ENCODE measurements around the gene TAOK3. TPM values are rescaled to one million over a fixed set of nuclear protein-coding genes. Genes with fewer than 3 reads are reported as not detected.
"Not testable (repeated sequence)": the region's sequence is repeated elsewhere in the genome, so short reads cannot be mapped to it uniquely, and the experiment has no call there.

TAOK3 gene
- total RNA-seq, 2 experiments from 2014 or later, result 47.4 to 53.4 TPM

DNA sequence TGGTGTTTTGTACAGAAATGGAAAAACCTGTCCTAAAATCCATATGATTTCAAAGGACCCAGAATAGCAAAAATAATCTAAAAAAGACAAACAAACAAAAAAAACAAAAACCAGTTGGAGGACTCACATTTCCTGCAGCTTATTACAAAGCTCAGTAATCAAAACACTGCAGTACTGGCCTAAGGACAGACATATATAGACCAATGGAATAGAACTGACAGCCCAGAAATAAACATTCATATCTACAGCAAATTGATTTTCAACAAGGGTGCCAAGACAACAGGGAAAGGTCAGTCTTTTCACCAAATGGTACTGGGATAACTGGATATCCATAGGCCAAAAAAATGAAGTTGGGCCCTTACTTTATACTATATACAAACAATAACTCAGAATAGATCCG, 55.0 kb downstream of the TAOK3 start:
- ChIA-PET POLR2A (interaction anchor here (0.6 kb wide), 1 partner anchor 22 kb away, joined by 3 read pairs; no protein-coding TSS in a partner anchor), CTCF (no interaction called here)

DNA sequence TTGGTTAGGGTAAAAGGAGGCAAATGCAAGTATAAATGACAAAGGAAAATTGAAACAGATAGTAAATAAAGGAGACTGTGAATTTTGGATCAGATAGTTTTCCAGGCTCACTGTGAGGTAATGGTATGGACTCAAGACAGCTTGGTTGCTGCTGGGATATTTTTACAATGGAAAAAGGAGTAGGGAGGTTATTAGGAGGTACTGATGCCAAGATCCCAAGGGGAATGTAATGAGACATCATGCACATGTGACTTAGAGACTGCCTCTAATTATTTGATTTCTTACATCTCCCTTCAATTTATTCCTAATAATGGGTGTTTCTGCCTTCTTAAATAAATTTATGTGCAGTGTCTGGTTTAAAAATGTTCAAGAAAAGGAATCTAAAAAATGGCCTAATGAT, 56.9 kb downstream of the TAOK3 start:
- CTCF ChIA-PET, result no interaction called here
- POLR2A ChIA-PET, result no interaction called here

DNA sequence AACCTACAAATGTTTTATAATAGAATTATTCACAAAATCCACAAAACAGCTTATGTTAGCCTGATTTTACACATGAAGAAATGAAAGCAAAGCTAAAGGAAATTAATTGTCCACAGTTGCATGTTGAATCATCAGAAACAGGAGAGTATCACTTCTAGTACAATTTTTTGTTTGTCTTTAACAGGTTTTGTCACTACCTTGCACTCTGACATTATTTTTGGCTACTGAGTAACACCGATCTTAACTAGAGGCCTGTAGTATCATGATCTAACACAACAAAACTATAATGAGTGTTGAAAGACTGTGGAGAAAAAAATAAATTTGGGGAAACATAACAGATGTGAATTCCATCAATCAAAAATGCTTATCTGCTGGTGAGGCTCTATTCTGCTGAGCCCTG, 60.1 kb downstream of the TAOK3 start:
- POLR2A ChIA-PET, result interaction anchor here (0.7 kb wide), 1 partner anchor 249 kb away, joined by 3 read pairs; no protein-coding TSS in a partner anchor

DNA sequence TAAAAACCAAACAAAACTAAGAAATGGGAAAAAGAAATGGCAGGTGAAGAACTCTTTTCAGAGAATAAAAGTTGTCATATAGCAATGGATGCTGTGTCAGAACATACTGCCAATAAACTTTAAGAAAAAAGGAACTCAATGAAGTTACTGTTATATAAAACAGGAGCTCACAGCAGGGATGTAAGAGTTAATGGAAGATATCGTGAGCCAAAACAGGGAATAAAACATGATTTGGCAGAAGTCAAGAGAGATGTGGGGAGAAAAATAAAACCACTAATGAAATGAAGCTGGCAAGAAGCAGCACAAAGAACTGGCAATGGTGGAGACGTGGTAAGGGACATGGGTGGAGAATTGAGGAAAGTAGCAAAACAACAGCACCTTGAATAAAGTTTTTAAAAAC, 61.0 kb downstream of the TAOK3 start:
- ChIA-PET POLR2A (no interaction called here), CTCF (interaction anchor here (0.6 to 1.3 kb wide), 3 partner anchors 45 to 431 kb away, joined by 3 to 5 read pairs (median 4); no protein-coding TSS in a partner anchor)

More for the DNA sequence above, 60.1 kb downstream of the TAOK3 start:
- CTCF ChIA-PET, result interaction anchor here (1.2 kb wide), 1 partner anchor 65 kb away, joined by 3 read pairs; no protein-coding TSS in a partner anchor

DNA sequence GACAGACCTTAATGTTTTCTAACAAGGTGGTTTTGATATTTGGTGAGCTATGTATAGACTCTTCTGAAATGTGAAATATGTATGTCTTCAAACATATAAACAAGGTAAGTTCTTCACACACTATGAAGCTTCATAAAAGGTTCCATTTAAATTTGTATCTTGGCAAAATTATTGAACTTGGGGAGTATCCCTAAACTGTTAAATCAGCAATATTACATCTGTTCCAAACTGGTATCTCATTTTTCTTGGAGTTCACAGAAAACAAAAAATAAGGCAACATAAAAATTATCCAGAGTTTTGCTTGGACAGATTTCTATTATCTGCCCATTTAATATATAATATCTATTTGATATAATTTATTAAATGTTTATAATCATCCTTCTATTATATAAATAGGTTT, 62.4 kb downstream of the TAOK3 start:
- POLR2A ChIA-PET, result interaction anchor here (0.6 kb wide), 1 partner anchor 264 kb away, joined by 6 read pairs; no protein-coding TSS in a partner anchor
- CTCF ChIA-PET, result no interaction called here

DNA sequence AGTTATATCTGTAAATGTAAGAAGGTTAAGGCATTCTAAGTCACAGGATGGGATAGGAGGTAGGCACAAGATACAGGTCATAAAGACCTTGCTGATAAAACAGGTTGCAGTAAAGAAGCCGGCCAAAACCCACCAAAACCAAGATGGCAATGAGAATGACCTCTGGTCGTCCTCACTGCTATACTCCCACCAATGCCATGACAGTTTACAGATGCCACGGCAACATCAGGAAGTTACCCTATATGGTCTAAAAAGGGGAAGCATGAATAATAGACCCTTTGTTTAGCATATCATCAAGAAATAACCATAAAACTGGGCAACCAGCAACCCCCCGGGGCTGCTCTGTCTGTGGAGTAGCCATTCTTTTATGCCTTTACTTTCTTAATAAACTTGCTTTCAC, 64.7 kb downstream of the TAOK3 start:
- POLR2A ChIA-PET, result not testable (repeated sequence)
- CTCF ChIA-PET, result interaction anchor here (0.6 to 2.4 kb wide), 4 partner anchors 35 to 68 kb away, joined by 3 to 9 read pairs (median 7); partner anchors contain the start of genes SUDS3 and TAOK3

DNA sequence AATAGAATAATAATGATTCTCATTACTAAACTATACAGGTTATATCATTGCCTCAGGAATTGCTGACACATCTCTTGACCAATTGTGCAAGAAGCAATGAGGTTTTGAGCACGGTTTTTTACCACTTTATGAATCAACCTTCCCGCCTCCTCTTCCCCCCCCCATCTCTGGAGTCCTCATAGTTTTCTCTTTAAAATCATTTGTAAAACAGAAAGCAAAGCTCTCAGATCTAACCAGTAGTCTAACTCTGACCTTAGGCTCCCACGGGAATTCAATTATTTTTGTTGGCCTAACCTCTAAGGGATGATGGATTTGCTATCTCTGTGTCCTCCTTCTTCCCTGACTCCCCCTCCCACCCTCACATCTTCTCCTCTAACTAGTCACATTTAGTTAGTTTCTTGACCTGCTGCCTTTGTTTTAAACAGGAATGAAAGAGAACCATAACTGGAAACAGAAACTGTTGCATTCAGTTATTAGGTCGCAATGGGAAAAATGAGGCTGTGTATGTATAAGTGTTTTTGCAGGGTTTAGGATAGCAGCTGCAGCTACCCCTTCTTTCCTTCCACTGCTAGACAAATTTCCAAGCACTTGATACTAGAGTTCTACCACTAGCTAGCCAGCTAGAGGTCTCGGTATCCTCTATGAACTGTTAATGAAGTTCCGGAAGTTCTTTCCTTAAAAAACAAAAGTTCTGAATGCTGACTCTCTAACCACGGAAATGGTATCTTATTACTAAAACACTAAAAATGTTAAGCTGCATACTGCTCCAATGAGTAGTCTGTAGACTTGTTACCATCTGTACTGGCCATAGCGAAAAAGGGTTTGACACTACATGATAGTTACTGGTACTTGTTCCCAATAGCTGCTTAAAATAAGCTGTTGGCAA, 65.4 kb downstream of the TAOK3 start:
- POLR2A ChIA-PET, result interaction anchor here (0.6 kb wide), 1 partner anchor 121 kb away, joined by 6 read pairs; no protein-coding TSS in a partner anchor
- CTCF ChIA-PET, result interaction anchor here (0.6 to 2.4 kb wide), 4 partner anchors 36 to 69 kb away, joined by 3 to 9 read pairs (median 7); partner anchors contain the start of genes SUDS3 and TAOK3

DNA sequence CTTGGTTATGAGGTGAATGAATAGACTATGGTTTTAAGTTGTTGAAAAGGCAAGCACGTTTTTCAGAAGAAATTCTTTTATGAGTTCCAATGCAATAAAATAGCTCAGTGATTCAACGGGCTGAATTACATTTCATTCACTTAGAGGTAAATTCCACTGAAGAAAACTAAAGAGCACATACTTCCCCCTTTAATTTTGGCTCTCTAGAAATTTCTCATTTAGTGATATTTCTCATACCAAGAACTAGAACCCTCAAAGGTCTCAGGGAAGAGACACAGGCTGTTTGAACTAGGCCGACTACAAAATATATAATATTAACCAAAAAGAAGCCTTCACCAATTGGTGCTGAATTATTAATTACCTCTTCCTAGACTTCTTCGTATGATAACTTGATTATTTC, 68.6 kb downstream of the TAOK3 start:
- ChIA-PET CTCF (no interaction called here), POLR2A (interaction anchor here (1.4 kb wide), 1 partner anchor 54 kb away, joined by 4 read pairs; no protein-coding TSS in a partner anchor)

DNA sequence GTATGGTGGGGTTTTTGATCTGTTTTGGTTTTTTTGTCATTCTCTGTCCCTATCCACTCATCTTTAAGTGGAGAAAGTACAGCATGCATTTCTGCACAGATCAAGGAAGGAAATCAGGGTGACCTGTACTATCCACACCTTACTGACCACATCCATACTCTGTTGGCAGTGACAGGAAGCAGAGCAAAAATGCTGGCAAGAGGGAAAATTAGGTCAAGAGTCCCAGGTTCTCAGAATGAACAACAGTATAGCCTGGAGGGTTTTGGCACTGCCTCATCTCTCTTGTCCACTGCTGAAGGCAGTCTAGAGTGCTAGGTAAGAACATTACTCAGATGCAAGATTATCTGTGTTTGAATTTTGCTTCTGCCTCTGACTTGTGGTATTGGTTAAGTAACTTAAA, 70.7 kb downstream of the TAOK3 start:
- ChIA-PET CTCF (no interaction called here), POLR2A (no interaction called here)

DNA sequence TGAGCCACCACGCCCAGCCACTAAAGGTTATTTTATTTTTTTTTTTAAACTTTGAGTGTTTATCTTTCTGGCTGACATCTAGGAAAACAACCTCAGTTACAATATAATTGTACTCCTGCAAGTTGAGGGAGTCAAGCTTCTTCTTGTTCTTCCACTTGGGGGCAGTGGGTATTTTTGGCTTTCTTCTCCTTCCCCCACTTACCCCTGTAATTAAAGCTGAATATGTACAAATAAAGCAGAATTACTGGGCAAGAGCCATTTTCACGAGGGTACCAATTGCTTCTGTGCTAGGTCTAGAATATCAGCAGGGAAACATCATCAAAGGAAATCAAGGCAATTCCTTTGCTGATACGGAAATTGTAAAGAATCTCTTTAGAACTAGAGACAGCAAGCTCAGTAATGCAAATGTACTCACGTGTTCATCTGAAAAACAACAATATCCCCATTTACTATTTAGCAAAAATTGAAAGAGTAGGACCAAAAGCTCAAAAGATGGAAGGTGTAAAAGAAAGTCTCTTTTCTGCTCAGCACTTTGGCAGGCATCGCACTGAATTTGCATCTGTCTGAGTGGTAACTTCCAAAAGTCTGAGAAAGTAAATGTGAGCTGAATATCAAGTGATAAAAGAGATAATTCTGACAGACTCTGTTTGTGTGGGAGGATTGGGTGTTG, 72.8 kb downstream of the TAOK3 start:
- ChIA-PET CTCF (interaction anchor here (1.1 kb wide), 2 partner anchors 77 to 79 kb away, joined by 3 to 4 read pairs; partner anchors contain the start of gene SUDS3), POLR2A (interaction anchor here (0.6 kb wide), 1 partner anchor 51 kb away, joined by 8 read pairs; no protein-coding TSS in a partner anchor)

DNA sequence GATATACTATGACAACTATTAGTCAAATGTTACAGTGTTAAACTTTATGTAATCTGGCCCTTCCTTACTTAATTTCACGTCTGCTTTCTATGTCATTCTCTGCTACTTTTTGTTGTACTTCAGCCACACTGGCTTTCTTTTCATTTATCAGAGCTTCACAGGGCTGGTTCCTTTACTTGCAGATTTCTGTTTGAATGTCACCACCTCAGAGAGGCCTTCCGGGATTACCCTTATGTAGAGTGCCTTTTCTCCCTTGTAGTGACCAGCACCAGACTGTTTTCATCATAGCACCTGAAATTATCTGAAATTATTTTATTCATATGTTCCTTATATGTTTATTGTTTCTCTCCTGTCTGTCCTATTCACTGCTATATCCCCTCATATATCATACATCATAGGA, 75.4 kb downstream of the TAOK3 start:
- ChIA-PET CTCF (no interaction called here), POLR2A (no interaction called here)

DNA sequence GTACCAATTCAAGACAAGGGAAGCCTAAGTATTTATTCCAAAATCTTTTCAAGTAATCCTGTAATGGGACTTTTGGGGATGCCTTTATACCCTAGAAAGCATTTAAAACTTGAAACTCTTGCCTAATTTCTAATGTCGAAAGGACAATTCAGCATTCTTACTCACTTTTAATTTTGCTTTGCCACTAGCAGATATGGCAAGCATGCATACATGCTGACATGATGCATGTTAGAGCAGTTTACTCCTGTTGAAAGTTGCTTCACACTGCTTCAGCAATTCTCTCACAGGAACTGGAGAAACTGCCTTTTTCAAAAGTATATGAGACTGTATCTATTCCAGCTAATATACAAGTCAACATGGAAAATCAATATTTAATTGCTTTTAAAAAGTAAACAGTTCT, 79.9 kb downstream of the TAOK3 start:
- ChIA-PET CTCF (interaction anchor here (1.0 kb wide), 1 partner anchor 85 kb away, joined by 3 read pairs; no protein-coding TSS in a partner anchor), POLR2A (no interaction called here)

DNA sequence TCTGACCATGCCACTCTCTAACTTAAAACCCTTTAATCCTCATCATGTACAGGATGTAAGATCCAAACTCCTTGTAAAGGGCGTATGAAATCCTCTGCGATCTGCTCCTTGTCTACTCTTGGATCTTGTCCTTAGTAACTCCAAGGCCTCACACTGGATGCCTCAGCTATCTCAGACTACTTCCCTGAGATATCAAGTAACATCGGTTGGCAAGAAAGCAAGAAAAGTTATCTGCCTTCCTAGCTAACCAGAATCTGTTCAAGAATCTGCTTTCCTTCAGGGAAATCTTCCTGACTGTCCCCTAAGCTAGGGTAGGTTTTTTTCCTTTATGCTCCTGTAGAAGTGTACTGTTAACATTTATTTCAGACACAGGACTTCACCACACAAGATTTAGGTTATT, 82.6 kb downstream of the TAOK3 start:
- ChIA-PET CTCF (no interaction called here), POLR2A (no interaction called here)

DNA sequence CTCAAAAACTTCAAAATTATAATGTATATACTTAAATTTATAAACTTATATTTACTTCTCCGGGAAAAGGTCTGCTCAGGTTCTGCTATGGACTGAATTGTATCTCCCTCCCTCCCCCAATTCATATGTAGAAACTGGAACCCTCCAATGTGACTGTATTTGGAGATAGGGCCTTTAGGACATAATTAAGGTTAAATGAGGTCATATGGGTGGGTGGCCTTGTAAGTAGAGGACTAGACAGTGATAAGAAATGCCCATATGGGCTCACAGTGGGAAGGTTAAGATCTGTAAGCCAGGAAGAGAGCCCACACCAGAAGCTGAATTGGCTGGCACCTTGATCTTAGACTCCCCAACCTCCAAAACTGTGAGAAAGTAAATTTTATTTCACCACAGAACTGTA, 84.5 kb downstream of the TAOK3 start:
- CTCF ChIA-PET, result no interaction called here
- POLR2A ChIA-PET, result no interaction called here

DNA sequence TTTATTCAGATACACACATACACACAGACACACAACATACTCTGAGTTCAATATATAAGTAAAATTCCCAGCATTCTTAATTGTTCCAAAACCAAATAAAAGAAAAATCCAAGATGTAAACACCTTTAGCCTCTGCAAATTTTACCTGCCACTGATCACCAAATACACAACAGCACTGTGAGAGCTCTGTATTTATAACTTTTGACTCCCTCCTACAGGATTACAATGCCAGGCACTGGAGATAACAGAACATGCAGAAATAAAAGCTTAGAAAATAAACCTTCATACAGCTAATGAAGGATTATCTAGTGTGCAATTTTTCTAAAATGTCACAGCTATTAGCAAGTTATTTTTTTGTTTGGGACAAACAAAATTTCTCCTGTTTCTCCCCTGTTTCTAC, 85.0 kb downstream of the TAOK3 start:
- CTCF ChIA-PET, result no interaction called here
- POLR2A ChIA-PET, result no interaction called here

DNA sequence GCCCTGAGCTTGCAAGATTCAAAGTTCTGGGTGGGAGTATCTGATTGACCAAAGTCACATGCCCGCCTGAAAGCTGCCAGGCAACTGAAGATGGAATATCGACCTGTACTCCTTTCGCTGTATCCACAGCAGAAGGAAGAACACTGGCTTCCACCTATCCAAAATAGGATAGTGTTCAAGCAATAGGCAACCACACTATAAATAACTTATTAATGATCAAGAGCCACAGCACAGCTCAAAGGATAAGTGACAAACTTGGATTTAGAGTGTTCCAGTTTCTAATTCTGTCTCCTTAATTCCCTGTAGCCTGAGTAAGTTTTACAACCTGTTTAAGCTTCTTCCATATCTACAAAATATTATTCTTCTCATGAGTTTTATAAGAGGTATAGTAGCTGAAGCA, 89.9 kb downstream of the TAOK3 start:
- CTCF ChIA-PET, result no interaction called here
- POLR2A ChIA-PET, result no interaction called here

DNA sequence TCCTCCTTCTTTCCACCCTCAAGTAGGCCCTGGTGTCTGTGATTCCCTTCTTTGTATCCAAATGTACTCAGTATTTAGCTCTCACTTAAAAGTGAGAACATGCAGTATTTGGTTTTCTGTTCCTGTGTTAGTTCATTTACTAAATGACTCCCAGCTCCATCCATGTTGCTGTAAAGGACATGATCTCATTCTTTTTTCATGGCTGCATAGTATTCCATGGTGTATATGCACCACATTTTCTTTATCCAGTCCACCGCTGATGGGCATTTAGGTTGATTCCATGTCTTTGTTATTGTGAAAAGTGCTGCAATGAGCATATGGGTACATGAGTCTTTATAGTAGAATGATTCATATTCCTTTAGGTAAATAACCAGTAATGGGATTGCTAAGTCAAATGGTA, 94.4 kb downstream of the TAOK3 start:
- CTCF ChIA-PET, POLR2A ChIA-PET: not testable (repeated sequence)

DNA sequence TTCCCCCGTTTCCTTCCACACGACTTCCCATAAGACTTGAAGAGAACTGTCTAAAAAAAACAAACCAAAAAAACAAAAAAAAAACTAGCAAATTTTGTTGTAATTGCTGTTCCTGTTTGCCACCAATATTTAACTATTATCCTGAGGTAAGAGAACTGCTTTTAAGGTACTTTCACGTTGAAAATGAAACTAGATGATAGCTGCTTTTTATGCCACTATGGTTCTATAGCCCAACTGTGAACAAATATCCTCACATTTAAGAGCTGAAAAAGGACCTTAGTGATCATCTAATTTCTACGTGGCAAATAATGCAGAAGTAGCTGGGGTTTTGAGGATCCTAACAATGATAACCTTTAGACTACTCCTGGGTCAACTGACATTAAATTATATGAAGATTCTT, 98.6 kb downstream of the TAOK3 start:
- POLR2A ChIA-PET, result no interaction called here

DNA sequence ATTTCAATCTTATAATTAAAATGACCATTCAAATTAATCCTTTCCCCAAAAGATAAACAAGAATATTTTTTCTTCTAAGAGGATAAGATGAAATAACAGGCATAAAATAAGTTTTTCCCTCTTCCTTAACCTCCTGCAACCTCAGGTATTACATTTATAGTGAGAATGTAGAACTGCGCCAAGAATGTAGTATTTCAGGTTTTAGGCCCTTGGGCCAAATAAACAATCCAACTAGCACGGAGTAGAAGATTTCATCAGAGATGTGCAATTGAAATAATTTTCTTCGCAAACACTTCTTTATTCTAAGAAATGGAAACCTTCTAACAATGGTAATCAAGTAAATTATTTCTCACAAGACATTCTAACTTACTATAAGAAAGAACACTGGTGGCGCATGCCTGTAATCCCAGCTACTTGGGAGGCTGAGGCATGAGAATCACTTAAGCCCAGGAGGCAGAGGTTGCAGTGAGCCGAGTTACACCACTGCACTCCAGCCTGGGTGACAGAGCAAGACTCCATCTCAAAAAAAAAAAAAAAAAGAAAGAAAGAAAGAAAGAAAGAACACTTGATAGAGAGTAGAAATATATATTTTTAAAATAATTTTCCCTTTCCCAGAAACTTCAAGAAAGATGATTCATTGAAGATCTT, 100.8 kb downstream of the TAOK3 start:
- ChIA-PET POLR2A (no interaction called here), CTCF (no interaction called here)

More for the DNA sequence above, 98.6 kb downstream of the TAOK3 start:
- CTCF ChIA-PET, result interaction anchor here (2.1 kb wide), 1 partner anchor 102 kb away, joined by 4 read pairs; the partner anchor contains the start of gene SUDS3

DNA sequence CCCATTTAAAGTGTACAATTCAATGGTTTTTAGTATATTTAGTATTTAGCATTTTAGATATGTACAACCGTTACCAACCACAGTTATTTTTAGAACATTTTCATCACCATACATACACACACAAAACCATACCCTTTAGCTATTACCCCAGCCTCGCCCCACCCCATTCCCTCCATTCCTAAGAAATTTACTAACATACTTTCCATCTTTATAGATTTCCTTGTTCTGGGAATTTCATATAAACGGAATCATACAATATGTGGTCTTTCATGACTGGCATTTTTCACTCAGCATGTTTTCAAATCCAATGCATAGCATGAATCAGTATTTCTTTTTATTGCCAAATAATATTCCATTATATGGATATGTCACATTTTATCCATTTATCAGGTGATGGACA, 101.5 kb downstream of the TAOK3 start:
- POLR2A ChIA-PET, result no interaction called here
- CTCF ChIA-PET, result no interaction called here

All from activated CD8-positive, alpha-beta memory T cell treated with anti-CD3 and anti-CD28 coated beads for 36 hours (primary cell).